Thoracic aorta endothelial cell (primary cell): ENCODE results near the gene AKR1C1. TPM values are rescaled to one million over a fixed set of nuclear protein-coding genes. Genes with fewer than 3 reads are reported as not detected.

Experiments used
- small RNA-seq: library from RNA; depleted of rRNA; stranded (forward); fragments of <200 nt; gene quantifications from one replicate; pipeline ENCODE3, GENCODE V24; 2012
- total RNA-seq: library from RNA; depleted of rRNA; stranded (reverse); fragments of >200 nt; gene quantifications from 2 replicates; pipeline ENCODE4 v1.2.3, GENCODE V29; 2012

AKR1C1 gene
- 1.1 and 7.2 TPM in 2 replicates for total RNA-seq

GRCh38 chr10:4962876-4963814 is at the start of gene AKR1C1:
Gene AKR1C1, plus strand, starts transcription at chr10:4963415. Its CDS starts 30 bp downstream, at chr10:4963445.

GRCh38 chr10:5003127-5004029 is 40.2 kb downstream of the AKR1C1 start, which contains the start of gene AKR1C2:
Gene AKR1C2, minus strand, starts transcription at chr10:5003857. Its CDS starts 22 bp downstream, at chr10:5003835.

Small RNA genes lying within 50 kb of the gene (small RNA-seq; reads per million reads assigned to genes)
- gene RF00096, result not detected

Other genes with a start within 250 kb of the AKR1C1 start
- 2.0 and 2.8 TPM in 2 replicates for gene AKR1E2, start 137.2 kb upstream of the AKR1C1 start, total RNA-seq
- gene AKR1C2, start 40.4 kb downstream of the AKR1C1 start, total RNA-seq, result 2.0 and 2.2 TPM in 2 replicates
- 98.7 and 144 TPM in 2 replicates for gene AKR1C3, start 131.0 kb downstream of the AKR1C1 start, total RNA-seq
- gene AKR1C8, start 221.7 kb downstream of the AKR1C1 start, total RNA-seq, result not detected in 2 replicates
- not detected in 2 replicates for gene AKR1C4, start 233.4 kb downstream of the AKR1C1 start, total RNA-seq